NCI-H345 treated with DMSO at 0.1 percent for 48 hours (cell line): ENCODE data around the gene CEP104.
"Not testable (repeated sequence)": the region's sequence is repeated elsewhere in the genome, so short reads cannot be mapped to it uniquely, and the experiment has no call there.

Experiments
- DNase-seq: peaks from one replicate; lab custom pipeline; 2025; ENCODE audit not compliant: unreplicated experiment; lab: John Stamatoyannopoulos, UW

Gene CEP104

DNA sequence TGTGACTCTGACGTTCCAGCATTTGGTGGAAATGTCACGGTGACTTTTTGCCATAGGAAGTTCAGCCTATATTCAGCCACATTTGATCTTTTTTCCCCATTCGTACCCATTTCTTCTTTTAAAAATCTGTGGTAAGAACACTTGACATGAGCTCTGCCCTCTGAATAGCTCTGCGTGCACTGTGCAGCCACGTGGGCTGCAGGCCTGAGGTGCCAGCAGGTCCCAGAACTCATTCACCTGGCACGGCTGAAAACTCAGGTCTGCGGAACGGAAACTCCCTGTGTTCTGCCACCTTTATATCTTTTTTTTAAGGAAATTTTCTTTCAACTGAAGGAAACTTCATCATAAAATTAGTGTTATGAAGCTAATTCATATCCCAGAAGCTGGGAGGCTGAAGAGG, 28.6 kb downstream of the CEP104 start:
- DNase-seq = no peak

- DNase-seq = no peak
Observed at GRCh38 chr1:3827813-3828307, 29.2 kb downstream of the CEP104 start.

- DNase-seq = no peak
Observed at GRCh38 chr1:3825356-3825755, 31.7 kb downstream of the CEP104 start.

DNA sequence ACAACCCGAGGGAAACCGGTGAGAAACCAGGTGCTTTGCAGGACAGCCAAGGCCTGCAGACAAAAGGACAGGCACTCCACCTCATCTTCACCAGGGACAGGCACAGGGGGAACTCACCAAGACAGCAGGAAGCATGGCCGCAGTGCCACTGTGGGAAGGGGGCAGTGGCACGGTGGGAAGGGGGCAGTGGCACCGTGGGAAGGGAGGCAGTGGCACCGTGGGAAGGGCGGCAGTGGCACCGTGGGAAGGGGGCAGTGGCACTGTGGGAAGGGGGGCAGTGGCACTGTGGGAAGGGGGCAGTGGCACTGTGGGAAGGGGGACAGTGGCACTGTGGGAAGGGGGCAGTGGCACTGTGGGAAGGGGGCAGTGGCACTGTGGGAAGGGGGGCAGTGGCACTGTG, 32.4 kb downstream of the CEP104 start:
- no peak for DNase-seq

GRCh38 chr1:3822421-3822820, 34.6 kb downstream of the CEP104 start:
- DNase-seq = no peak

- no peak for DNase-seq
Observed at GRCh38 chr1:3821908-3822307, 35.1 kb downstream of the CEP104 start.

GRCh38 chr1:3821447-3821846, 35.6 kb downstream of the CEP104 start:
- no peak for DNase-seq

DNA sequence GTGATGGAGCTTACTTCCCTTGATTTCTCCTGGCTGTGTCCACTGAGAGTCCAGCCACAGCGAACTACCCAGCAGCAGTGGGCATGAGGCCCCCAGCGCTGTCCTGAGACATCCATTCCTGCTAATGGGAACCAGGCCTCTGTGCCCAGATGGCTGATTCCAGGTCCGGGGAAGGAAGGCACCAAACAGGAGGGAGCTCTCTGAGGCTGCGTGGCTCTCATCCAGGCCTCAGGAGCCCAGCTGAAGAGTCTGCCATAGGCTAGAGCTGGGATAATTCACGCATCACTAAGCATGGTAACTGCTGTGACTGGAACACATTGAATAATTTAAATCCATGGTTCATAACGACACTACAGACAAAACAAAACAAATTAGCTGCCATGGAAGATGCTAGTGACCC, 36.0 kb downstream of the CEP104 start:
- DNase-seq = no peak

- DNase-seq = no peak
Observed at GRCh38 chr1:3820316-3820715, 36.7 kb downstream of the CEP104 start.

DNA sequence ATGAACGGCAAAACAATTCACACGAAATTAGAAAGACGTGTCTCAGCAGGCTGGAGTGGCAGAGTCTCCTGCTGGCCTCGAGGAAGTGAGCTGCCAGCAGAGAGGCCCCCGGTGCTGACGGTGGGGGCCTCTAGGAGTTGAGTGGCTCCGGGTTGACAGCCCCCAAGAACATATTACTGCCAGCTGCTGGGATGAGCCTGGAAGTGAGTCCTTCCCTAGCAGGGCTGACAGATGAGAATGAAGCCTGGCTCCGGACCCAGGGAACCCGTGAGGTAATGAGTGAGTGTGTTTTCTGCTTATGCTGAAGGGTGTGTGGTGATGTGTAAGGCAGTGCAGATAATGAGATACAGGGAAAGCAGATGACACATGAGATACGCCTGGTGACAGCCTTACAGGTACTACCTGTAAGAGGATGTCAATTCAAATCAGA, 37.2 kb downstream of the CEP104 start:
- DNase-seq = no peak

- DNase-seq = no peak
Observed at GRCh38 chr1:3817821-3818597, 39.0 kb downstream of the CEP104 start.

DNA sequence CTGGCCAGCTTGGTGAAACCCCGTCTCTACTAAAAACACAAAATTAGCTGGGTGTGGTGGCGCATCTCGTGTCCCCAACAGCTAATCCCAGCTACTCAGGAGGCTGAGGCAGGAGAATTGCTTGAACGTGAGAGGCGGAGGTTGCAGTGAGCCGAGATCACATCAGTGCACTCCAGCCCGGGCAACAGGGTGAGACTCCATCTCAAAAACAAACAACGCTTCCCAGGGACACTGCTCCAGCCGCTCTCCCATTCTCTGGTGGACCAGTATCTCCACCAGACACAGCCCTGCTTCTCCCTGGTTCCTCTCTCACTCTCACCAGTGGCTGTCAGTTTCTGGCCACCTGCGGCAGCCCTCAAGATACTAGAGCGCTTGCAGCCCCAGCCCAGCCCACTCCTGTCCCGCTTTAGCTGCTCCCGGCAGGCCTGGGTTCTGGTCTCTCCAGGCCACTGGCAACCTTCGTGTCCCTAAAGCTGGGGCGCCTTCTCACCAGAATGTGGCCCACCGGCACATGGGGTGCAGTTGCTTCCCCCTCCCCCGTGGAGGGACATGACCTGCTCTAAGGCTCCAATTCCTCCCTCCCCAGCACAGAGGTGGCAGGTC, 39.8 kb downstream of the CEP104 start:
- no peak for DNase-seq

DNA sequence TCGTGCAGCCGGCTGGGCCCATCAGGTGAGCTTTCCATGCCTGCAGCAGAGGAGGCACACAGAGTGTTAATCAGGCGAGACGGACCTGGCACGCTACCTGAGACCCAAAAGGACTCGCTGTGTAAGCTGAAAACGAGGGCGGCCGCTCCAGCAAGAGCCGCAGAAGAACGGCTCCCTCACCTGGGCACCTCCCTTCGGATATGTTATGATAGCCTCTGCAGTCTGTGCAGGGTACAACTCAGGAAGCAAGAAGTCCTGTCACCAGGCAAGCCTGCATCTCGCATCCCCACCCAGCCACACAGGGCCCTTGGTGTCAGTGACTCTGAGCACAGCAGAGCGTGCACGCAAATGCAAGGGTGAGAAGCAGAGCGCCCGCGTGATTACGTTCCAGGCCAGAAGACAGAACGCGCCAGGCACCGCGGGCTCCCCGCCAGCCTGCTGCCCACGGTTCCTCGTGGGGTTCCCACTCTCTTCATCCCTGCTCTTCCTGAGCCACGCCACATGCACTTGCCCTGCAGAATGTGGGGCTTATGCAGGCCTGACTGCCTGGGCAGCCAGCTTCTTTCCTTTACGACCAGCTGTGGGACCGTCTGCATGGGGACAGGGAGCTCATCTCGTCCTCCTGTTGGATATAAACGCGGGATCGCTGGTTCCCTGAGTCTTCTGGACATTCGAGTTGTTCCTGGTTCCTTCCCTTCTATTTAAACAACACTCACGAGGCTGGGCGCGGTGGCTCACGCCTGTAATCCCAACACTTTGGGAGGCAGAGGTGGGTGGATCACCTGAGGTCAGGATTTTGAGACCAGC, 40.5 kb downstream of the CEP104 start:
- no peak for DNase-seq

GRCh38 chr1:3814771-3815561, 42.0 kb downstream of the CEP104 start:
- DNase-seq = no peak

- DNase-seq = no peak
Observed at GRCh38 chr1:3814065-3814464, 42.9 kb downstream of the CEP104 start.

DNA sequence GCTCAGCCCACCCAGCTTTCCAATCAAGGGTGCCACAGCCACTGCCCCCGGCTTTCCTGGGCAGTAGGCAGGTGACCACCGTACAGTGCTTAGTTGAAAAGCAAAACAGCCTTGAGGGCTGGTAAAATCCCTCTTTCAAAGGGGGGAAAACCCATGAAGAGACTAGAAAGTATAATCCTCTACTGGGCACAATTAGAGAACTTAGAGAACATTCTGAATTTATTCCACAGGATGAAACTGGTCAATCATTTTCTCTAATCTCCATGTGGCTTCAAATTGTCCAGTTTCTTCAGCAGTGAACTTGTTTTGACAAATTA, 45.5 kb downstream of the CEP104 start:
- DNase-seq = no peak

DNA sequence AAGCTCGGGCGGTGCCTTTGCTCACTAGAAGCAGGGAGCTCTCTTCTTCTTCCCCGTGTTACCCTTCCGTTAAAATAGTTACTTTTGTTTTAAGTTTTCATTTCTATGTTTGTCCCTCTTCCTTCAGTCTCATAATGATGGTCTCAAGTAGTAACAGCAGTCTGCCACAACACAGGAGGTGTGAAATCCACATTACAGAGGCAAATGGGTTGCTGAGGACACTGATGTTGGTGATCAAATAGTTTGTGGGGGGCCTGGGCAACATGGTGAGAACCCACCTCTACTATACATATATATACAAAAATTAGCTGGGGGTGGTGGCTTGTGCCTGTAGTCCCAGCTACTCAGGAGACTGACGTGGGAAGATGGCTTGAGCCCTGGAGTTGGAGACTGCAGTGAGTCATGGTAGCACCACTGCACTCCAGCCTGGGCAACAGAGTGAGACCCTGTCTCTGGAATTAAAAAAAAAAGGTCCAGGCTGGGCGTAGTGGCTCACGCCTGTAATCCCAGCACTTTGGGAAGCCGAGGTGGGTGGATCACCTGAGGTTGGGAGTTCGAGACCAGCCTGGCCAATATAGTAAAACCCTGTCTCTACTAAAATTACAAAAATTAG, 46.8 kb downstream of the CEP104 start:
- DNase-seq = not testable (repeated sequence)

DNA sequence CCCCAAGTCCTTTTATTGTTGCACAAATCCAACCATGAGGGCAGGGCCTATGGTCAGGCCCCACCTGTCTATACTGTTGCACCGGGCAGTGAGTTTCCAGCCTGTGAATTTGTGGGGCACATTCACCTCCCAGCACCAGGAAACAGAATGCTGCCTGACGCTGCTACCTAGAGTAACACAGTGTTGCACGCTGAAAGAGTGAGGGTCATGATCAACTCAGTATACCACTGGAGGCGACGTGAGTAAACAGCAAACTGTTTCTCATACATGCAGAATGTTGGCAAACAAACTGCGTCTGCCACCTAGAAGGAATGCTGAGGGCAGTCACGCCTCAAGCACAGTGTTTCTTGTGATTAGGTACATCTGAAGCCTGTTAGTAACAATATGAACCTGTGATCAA, 47.3 kb downstream of the CEP104 start:
- no peak for DNase-seq

- DNase-seq = no peak
Observed at GRCh38 chr1:3807769-3808168, 49.2 kb downstream of the CEP104 start.

- no peak for DNase-seq
Observed at GRCh38 chr1:3805038-3805437, 52.0 kb downstream of the CEP104 start.

DNA sequence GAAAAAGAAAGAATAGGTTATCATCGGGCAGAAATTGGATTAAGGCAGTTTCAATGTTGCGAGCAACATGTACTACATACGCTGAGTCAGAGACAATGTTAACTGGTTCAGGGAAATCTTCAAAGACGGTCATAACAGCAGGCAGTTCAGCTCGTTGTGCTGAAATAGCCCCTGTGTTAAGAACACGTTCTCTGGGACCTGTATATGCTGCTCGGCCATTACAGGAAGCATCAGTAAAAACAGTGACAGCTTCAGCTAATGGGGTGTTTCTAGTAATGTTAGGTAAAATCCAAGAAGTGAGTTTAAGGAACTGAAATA, 52.4 kb downstream of the CEP104 start:
- not testable (repeated sequence) for DNase-seq
